Colon (tissue), 2 donors: ENCODE measurements around the gene MSL2.
"Not testable (repeated sequence)": the region's sequence is repeated elsewhere in the genome, so short reads cannot be mapped to it uniquely, and the experiment has no call there.

Experiments
- FAIRE-seq: peaks from 2 replicates; lab custom pipeline; 2012; peaks lifted over from hg19 to GRCh38; lab: Jason Lieb, UNC
- donor health status: control.
- donor health status: control.

Gene MSL2

GRCh38 chr3:136196064-136196400 is at the start of gene MSL2:
MSL2 (minus strand) TSS chr3:136196335; CDS start chr3:136195113, 1,222 bp downstream.
- no peak for FAIRE-seq

- FAIRE-seq: no peak
Measured at GRCh38 chr3:136245691-136246090, 49.6 kb upstream of the MSL2 start.

GRCh38 chr3:136239094-136239493 is 43.0 kb upstream of the MSL2 start:
- no peak for FAIRE-seq

- FAIRE-seq: no peak
Measured at GRCh38 chr3:136237961-136238649, 42.0 kb upstream of the MSL2 start.

GRCh38 chr3:136237103-136237502 is 41.0 kb upstream of the MSL2 start:
- FAIRE-seq: no peak

- FAIRE-seq: no peak
Measured at GRCh38 chr3:136236109-136236508, 40.0 kb upstream of the MSL2 start.

- no peak for FAIRE-seq
Measured at GRCh38 chr3:136235545-136235944, 39.4 kb upstream of the MSL2 start.

GRCh38 chr3:136232413-136232812 is 36.3 kb upstream of the MSL2 start:
- FAIRE-seq: no peak

- FAIRE-seq: not testable (repeated sequence)
Measured at GRCh38 chr3:136222746-136223145, 26.6 kb upstream of the MSL2 start.

GRCh38 chr3:136211547-136211946 is 15.4 kb upstream of the MSL2 start:
- no peak for FAIRE-seq

GRCh38 chr3:136209921-136210320 is 13.8 kb upstream of the MSL2 start:
- FAIRE-seq: no peak

- FAIRE-seq: no peak
Measured at GRCh38 chr3:136207489-136208115, 11.5 kb upstream of the MSL2 start.

GRCh38 chr3:136199219-136199618 is 3.1 kb upstream of the MSL2 start:
- FAIRE-seq: not testable (repeated sequence)

GRCh38 chr3:136198462-136199078 is 2.4 kb upstream of the MSL2 start:
- FAIRE-seq: not testable (repeated sequence)

- no peak for FAIRE-seq
Measured at GRCh38 chr3:136197159-136197793, 1.1 kb upstream of the MSL2 start.

- FAIRE-seq: no peak
Measured at GRCh38 chr3:136196401-136197158, 445 bp upstream of the MSL2 start.

- FAIRE-seq: no peak
Measured at GRCh38 chr3:136195258-136196063, 674 bp downstream of the MSL2 start.

- no peak for FAIRE-seq
Measured at GRCh38 chr3:136194409-136195257, 1.5 kb downstream of the MSL2 start.

GRCh38 chr3:136193278-136194054 is 2.7 kb downstream of the MSL2 start:
- FAIRE-seq: no peak

- no peak for FAIRE-seq
Measured at GRCh38 chr3:136192831-136193230, 3.3 kb downstream of the MSL2 start.
